ENCODE measurements around the gene ACTN1.
A peak's percentile ranks its signal among the peaks of the same experiment; 100 is the strongest.
"Not testable (repeated sequence)": the region's sequence is repeated elsewhere in the genome, so short reads cannot be mapped to it uniquely, and the experiment has no call there.

The ACTN1 gene

DNA sequence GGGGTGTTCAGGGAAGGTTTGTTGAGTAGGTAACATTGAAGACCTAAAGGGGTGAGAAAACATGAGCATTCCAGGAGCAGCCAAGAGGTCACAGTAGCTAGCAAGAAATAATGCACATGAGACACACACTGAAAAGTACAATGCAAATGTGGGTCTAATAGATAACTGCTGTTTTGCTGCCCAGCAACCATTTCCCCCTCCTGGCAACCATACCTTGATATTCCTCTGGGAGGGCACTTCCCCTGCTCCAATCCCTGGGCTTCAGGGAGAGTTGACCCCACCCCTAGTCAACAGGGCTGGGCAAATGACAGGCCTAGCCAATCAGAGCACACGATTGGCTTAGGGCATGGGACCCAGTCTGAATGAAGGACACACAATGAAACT is 8.5 kb upstream of the ACTN1 start:
- DNase-seq, result no peak

DNA sequence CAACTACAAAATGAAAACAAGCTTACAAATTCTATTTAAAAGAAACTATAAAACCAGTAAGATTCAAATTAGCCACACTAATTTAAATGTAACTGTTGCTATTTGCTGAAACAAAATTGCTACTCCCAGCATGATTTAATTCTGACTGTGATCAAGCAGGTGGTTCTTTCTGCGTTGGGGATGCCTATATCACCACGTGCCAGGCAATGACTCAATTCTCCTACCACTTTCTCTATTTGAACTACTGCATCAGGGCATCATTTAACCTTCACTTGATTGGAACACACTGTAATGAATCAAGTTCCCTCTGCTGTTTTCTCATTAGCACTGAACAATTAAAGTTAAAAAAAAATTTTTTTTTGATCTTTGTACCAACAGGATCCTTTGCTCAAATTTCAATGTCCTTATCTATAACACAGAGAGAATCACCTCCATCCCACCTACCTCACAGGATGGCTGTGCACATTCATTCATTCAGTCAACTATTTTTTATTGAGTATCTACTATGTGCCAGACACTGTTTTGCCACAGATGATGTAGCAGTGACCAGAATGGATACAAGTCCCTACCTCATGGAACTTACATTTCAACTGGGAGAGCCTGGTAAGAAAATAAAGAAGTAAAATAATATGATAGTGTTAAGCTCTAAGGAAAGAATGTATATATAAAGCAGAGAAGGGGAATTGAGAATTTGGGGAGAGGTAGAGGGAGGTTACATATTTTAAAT is 8.0 kb upstream of the ACTN1 start:
- DNase-seq, result no peak

DNA sequence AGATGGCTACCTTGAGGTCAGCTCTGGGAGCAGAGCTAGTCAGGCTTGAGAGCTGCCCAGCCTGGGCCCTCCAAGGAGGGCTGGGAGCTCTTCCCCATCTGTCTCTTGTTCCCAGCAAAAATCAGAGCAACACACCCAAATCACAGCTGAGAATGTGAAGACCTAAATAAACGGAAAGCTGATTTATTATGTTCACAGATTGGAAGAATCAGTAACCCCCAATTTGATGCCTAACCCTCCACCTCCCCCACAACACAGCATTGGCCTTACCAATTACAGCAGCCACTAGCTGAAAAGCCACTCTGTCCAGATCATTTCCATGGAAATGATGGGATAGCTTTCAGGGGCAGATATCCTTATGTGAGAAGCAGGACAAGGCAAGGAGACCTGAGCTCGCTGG is 7.1 kb upstream of the ACTN1 start:
- DNase-seq, result no peak

DNA sequence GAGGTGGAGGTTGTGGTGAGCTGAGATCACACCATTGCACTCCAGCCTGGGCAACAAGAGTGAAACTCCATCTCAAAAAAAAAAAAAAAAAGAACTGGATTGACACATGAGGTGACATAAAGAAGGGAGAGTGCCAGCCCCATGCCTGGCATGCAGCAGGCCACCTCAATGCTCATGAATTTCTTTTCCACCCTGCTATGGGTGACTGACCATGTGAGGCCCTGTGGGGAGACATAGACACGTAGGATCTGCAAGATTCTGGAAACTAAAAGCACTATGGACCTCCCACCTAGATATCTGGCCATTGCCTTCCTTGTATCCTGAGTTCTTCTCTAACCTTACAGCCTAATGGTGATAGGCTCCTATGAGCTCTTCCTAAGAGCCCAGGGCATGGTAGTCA is 5.6 kb upstream of the ACTN1 start:
- DNase-seq, result no peak

DNA sequence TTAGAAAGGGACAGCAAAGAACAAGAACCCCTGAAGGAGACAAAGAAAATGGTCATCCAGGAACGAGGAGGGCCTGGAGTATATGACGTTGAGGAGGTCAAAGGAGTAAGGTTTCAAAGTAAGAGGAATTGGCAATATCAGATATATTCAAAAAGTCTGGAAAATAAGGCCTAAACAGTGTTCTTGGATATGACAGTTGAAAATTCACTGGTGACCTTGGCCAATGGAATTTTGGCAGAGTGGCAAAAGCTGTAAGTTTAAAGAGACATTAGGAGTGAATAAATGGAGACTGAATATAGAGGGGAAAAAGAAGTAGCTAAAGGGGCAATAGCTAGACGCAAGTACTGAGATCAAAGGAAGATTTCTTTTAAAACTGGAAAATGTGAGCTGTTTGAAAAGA is 4.1 kb upstream of the ACTN1 start:
- no peak for DNase-seq

DNA sequence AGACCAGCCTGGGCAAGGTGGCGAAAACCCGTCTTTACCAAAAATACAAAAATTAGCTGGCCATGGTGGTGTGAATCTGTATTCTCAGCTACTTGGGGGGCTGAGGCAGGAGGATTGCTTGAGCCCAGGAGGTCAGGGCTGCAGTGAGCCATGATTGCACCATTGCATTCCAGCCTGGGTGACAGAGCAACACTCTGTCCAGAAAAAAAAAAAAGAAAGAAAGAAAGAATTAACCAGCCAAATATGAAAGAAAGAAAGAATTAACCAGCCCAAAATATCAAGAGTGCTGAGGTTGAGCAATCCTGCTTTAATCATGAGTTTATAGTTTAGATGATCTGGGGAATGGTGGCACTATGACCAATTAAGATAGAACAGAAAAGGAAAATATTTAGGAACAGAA is 3.5 kb upstream of the ACTN1 start:
- DNase-seq, result no peak

DNA sequence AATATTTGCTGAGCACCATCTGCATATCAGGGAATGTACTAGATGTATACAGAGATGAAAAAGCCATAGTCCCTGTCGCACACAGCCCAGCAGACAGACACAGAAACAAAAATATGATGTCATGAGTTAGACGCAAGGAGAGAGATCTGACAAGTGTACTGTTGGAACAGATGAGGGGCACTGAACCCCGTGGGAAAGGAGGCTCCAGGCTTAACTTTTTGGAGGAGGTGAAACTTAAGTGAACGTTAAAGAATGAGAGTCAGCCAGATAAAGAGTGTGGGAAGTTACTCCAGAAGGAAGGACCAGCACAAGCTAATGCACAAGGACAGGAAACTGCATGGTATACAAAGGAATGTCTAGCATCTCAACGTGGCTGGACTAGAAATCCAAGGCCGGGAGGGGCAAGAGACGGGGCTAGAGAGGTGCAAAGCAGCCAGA is 2.5 kb upstream of the ACTN1 start:
- DNase-seq, result no peak

DNA sequence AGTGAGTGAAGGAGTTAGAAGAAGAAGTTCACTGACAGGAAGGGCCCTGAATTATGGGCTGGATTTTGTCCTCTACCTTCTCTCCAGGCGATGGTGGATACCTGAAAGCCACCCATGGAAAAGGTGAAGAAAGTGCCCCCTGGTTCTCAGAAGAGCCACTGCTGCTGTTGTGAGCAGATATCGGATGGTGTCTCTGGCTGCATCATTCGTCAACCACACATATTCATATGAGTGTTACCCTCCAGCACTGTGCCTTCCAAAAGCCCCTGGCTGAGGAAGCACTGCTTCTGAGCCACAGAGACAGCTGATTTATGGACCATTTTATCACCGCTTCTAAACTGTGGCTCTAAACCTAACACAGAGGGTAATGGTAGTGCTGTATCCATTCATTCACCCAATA is 2.0 kb upstream of the ACTN1 start:
- DNase-seq, result no peak

DNA sequence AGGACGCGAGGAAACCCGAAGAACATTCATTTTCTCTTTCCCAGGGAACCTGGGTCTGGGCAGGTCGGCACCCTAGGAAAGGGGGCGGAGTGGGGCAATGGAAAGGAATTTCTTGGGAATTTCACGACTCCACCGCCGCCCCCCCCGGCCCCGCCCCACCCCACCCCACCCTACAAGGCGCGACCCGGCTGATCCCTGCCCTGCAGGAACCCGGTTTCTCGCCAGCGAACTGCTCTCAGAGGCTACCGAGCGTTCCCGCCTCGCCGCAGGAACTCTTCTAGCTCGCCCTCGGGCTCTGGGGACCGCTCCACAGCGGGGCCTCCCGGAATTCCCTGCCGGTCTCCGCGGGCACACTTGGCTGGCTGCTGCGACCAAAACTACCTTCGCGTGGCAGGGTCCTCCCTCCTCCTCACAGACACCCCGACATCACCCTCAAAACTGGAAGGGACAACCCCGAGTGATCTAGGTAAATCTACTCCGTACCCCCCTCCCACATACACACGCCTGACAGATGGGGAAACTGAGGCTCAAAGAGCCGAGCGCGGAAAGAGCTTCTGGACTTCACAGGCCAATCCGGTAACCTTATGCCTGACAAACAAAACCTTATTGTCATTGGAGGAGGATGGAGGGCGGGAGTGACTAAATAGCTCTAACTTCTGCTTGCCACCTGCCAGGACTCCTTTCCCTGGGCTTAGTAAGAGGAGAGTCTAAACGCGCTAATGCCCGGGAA is 785 bp upstream of the ACTN1 start:
- peak; percentile 44 for DNase-seq

DNA sequence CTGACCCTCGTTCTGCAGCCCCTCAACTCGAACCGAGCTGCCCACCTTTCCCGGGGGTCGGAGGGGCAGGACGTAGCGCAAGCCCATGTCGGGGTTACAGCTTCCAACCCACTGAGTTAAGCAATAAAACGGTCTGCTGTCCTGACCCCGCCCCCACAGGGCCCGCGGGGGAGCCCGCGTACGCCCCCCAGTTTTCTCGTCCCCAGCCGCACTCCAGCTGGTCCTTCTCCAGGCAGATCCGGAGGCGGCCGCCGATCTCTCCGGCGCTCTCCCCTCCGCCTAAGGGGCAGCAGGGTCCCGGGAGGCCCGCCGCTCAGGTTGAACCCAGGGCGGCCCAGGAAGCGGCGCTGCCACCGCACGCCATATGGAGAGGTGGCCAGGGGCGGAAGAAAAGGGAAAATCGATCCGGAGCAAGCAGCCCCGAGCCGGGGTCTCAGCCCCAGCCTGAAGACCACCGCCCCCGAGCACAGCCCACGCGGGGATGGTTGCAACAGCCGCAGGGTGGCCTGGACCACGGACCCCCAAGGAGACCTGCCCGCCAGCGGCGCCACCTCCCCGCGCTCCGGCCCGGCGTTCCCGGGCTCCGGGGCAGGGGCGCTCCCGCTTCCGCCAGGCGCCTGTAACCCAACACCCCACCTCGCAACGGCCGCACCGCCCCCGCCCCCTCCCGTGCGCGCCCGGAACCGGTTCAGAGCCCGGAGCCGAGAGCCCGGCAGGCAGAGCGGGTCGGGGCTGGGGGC is 760 bp downstream of the ACTN1 start:
- peak; percentile 89 for DNase-seq

DNA sequence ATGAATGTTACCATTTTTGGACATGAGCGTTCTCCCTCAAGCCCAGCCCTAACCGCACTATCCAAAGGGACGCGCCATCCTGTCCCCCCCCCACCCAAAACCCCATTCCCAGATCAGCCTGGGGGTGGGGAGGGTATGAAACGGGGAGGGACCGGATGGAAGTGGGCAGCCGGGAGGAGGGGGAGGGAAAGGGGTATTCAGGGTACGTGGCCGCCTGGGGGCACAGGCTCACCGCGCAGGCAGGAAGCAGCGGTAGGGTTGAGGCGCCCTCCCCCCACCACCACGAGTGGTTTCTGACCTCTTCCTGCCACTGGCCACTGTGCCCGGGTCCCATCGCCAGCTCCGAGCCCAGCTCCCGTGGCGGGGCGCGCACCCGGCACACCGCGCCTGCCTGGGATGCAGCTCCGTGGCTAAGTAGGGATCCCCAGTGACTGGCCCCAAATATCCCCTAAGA is 1.4 kb downstream of the ACTN1 start:
- no peak for DNase-seq

DNA sequence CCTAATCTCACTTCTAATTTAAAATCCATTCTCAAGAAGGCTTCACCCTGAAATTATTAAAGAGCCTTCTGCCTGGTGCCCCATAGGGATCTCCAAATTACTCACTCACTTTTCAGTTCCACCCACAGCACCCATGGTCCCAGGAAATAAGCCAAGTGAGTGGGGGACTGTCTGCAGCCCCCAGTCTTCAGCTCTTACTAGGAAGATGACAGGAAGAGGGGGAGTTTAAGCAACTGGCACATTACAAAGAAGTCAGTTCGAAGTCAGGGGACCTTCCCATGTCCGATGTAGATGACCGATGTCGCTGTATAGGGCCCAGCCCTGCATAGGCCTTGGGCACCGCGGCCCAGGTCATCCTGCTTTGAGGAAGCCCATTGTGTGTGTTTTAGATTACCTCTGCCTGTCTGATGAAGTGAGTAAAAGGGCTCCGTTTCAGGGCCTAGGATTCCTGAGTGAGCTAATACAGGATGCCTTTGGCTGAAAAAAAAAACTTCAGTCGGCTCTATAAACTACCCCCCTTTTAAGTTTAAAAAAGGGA is 1.9 kb downstream of the ACTN1 start:
- DNase-seq, result peak; percentile 53

DNA sequence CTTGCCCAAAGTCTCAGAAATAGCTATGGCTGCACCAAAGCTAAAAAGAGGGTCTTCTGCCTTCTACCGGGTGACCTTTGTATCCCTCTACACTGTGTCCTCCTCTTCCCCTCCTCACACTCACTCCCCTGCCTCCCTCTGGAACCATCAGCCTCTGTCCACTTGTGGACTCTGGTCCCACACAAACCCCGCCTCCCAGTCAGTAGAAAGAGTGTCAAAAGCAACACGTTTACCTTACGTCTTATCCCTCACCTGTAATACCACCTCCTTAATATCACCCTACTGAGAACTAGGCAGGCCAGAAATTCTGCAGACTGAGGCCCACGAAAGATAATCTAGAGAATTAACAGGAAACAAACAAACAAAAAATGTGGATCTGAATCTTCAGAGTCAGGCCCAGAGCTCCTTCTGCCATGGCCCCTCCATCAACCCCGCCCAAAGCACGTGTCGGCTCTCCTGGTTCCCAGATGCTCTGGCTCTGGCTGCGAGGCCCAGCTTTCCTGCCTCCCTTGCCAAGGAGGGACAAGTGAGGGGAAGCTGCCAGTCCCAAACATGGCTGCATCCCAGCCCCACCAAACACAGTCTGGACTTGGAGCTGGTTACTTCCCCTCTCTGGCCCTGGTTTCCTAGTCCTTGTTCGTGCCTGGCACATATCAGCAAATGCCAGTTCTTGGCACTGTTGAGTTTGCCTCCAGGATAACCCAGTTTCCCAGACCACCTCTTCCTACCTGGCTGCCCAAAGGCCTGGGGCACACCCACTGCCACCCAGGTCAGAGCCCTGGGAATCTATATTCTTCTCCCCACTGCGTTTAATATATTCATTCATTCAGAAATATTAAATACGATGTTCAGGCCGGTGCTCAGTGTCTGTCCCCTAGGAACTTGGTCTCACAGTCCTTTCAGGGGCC is 2.7 kb downstream of the ACTN1 start:
- no peak for DNase-seq

DNA sequence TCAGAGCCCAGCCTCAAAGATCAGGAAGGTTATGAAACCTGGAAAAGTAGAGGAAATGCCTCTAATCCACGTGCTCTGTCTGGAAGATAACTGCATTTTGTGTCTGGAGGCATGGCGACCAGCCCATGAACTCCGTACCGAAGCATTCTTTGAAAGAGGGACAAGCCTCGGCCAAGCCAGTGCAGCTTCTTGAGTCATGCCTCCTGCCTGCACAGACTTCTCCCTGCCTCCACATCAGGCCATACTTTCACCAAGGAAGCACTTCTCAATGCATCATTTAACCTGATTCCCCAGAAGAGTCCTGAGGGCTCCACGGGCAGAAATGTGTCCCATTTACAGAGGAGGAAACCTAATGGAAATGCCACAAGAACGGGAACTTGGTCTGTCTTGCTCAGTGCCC is 3.4 kb downstream of the ACTN1 start:
- no peak for DNase-seq

DNA sequence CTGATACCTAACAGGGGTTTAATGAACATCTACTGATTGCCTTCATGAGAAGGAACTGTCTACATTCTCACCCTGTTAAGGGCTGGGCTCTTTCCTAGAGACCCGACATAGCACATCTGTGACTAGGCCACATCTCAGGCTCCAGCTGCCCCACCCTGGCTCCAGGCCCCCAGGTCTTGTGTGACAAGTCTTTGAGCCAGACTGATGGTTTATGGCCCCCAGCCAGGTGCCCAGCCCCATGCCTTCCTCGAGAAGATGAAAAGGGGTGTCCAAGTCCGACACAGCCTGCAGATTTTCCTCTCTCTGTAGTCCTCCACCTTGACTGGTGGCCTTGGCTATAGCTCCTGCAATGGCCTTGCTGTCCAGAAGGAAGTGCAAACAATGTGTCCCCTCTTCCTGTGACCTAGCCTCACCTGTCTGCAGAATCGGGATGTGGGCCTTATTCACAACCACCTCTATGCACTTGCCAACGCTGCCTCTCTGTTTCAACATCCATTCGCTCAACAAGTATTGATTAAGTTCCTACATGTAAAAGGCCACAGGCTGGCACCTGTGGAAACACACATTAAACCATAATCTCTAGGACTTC is 4.2 kb downstream of the ACTN1 start:
- DNase-seq, result no peak

DNA sequence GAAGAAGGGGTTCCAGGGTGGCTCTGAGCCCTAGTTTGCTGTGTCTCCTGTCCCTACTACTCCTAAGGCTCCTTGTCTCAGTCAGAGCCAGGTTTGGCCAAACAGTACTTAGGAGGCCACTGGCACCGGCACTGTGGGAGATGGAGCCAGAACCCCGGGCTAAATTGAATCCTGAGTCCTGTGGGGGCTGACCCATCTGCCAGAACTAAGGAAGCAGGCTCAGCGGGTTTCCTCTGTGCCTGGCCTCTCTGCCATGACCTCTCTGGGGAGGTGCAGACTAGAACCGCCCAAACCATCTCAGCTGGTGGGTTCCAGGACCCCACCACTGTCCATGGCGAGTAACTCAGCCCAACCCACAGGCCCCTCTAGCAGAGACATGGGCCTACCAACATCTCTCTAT is 5.5 kb downstream of the ACTN1 start:
- DNase-seq, result no peak

DNA sequence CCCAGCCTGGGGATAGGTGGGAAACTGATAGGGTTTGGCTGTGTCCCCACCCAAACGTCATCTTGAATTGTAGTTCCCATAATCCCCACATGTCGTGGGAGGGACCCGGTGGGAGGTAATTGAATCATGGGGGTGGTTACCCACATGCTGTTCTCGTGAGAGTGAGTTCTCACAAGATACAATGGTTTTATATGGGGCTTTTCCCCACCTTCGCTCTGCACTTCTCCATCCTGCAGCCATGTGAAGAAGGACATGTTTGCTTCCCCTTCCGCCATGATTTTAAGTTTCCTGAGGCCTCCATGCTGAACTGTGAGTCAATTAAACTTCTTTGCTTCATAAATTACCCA is 5.9 kb downstream of the ACTN1 start:
- DNase-seq, result not testable (repeated sequence)

DNA sequence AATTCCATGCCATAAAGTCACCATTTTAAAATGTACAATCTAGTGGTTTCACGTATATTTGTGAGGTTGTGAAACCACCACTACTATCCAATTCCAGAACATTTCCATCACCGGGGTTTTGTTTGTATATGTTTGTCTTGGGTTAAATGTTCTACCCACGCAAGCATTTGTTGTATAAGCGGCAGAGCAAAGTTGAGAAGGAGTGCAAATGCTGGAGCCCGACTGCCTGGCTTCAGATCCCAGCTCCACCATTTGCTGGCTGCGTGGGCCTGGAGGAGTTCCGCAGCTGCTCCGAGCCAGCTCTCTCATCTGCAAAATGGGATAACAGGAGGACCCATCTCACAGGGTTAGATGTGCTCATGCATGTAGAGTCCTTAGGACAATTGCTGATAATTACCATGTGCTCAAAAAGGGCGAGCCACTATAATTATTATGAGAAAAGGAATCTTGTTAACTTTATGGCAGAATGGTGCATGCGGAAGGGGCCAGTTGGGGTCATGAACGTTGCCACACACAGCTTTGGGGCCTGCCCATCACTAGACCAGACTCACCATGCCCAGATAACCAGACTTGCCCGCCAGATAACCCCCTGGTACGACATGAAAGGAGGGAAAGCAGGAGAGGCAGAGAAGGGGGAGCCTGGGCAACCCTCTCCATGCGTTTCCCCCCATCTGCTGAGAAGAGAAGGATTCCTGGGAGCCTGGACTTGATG is 6.4 kb downstream of the ACTN1 start:
- DNase-seq, result no peak

DNA sequence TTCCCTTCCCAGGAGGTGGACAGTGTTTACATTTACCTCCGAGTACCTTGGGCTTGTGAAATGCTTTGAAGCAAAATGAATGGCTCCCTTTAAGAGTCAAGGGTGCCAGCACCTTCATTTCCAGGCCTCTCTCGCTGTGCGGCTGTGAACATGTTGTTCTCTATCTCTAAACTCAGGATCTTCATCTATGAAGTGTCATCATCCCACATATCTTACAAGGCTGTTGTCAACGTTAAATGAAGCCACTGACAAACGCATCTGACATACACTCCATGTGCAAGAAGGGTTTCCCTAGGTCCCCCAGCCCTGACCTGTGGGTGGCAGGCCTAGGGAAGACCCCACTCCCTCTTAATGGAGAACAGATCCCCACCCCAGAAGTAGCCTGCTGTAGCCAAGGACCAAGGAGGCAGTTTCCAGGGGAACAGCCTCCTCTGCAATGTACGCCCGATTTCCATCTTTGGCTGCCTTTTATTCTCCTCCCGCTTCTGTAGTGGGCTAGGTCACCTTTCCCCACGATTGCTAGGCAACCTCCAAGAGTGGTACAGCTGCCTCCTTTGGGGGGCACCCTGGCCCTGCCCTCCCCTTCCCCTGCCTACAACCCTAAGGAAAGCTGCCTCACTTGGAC is 7.6 kb downstream of the ACTN1 start:
- no peak for DNase-seq

DNA sequence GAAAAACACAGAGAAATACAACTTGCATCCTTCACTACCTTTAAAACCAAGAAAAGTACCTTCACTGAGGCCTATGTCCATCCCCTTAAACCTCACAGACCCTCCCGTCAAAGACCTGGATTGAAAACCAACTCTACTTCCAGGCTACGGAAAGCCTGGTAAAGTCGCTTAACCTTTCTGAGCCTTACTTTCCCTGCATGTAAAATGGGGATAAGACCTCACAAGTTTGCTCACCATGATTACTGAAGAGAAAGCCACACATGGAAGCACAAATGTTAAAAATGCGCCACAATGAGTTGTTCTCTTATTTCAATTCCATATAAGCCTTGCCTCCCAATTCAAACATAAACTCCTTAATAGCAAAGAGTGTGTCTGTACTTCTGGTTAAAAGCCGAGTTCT is 8.4 kb downstream of the ACTN1 start:
- no peak for DNase-seq

Data from right kidney (tissue), 1 donor.